ENCODE data around the gene PAFAH2. TPM values are rescaled to one million over a fixed set of nuclear protein-coding genes. Genes with fewer than 3 reads are reported as not detected.

Gene PAFAH2
- total RNA-seq, 1 experiment from 2014 or later = 13.0 TPM

DNA sequence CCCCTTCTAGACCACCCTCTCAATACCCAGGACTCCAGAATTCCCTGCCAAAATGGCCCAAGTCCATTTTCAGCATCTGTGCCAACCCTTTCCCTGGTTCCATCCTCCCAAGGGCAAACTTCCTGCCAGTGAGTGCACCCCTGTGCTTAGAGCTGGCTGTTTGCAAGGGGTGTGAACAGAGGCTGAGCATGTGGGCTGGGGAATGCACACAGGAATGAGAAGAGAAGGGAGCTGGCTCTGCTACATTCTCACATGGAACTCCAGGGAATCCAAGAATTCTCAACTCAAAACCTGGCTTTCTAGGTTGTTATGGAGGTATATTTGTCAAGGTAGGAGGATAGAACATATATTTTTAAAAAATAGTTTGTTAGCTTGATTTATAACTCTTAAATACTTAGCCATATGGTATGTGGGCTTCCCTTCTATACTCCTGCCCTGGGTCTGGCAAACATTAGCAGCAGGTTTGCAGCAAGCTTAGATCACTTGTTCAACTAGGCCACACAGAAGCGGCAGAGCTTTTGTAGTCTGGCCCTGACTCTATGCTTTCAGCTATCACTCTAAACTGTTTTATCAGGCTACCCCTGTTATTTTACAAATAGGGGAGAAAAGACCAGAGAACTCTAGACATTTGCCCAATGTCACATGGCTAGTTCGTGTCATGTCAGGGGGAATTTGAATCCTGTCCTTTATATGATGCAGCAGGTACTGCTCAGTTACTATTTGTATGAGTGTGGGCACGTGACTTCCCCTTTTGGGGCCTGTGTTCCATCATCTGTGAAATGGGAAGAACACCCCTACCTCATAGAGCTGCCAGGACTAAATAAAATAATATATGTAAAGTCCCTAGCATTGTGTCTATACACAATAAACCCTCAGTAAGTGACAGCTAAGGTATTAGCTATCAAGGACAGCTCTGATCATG is 83.5 kb downstream of the PAFAH2 start:
- no peak overlapping the region for H3K9ac ChIP-seq (ENCODE audit: low read length)
- no peaks in the 10 kb centered on the region for H3K9me2 ChIP-seq (ENCODE audit: insufficient read depth)
- no peaks in the 10 kb centered on the region for H4K20me1 ChIP-seq (ENCODE audit: insufficient read depth)
- no peaks in the 10 kb centered on the region for H3K9me3 ChIP-seq (ENCODE audit: control insufficient read depth in 1 of 2, insufficient read depth in 1 of 2, low read depth in 1 of 2, low read length in 2 of 2)
- no peaks in the 10 kb centered on the region for H3K27me3 ChIP-seq (ENCODE audit: insufficient read depth, low read length)
- ATAC-seq (no peak), DNase-seq (ENCODE audit: low read depth, low spot score) (no peak)
- no peak overlapping the region for H2AFZ ChIP-seq (ENCODE audit: low read depth, low read length, poor library complexity, severe bottlenecking)
- ChIA-PET POLR2A (no interaction called here), RAD21 (ENCODE audit: low non-redundant PET in 1 of 2, low total read pairs in 2 of 2, uncharacterized antibody in 2 of 2, unreplicated experiment in 2 of 2) (no interaction called here), CTCF (no interaction called here)
- BruUV-seq (replicated peaks) = no TSS peak
- no peaks in the 10 kb centered on the region for H3K79me2 ChIP-seq (ENCODE audit: insufficient read depth, low read length)
- no peak overlapping the region for H3K4me2 ChIP-seq (ENCODE audit: low read length)
- TF ChIP-seq SRF (IDR thresholded peaks at IDR 0.05; ENCODE audit: low read depth) = no peak
- TF ChIP-seq MAX (IDR thresholded peaks at IDR 0.05) = no peak
- no peak for TF ChIP-seq SP1 (IDR thresholded peaks at IDR 0.05; ENCODE audit: low read depth)
- no peak for TF ChIP-seq ZNF274 (IDR thresholded peaks at IDR 0.05; ENCODE audit: low read depth, low read length)
- TF ChIP-seq EZH2 (IDR thresholded peaks at IDR 0.05) = no peak
- no peak for TF ChIP-seq POLR2AphosphoS5 (IDR thresholded peaks at IDR 0.05; ENCODE audit: low read depth, low read length)
- no peak for TF ChIP-seq ZFX (IDR thresholded peaks at IDR 0.05)
- TF ChIP-seq FOSL1 (IDR thresholded peaks at IDR 0.05; ENCODE audit: low read depth) = no peak
- no peak for TF ChIP-seq ATF3 (IDR thresholded peaks at IDR 0.05)
- TF ChIP-seq POLR2A (IDR thresholded peaks at IDR 0.05; ENCODE audit: borderline replicate concordance, extremely low read depth, insufficient read depth, insufficient read length) = no peak
- no peak for TF ChIP-seq JUND (IDR thresholded peaks at IDR 0.05)
- no peak for TF ChIP-seq EZH2phosphoT487 (IDR thresholded peaks at IDR 0.05; ENCODE audit: borderline replicate concordance)
- TF ChIP-seq YY1 (IDR thresholded peaks at IDR 0.05; ENCODE audit: extremely low read depth, insufficient replicate concordance, low read depth, low read length) = no peak
- TF ChIP-seq, protein P1, sequence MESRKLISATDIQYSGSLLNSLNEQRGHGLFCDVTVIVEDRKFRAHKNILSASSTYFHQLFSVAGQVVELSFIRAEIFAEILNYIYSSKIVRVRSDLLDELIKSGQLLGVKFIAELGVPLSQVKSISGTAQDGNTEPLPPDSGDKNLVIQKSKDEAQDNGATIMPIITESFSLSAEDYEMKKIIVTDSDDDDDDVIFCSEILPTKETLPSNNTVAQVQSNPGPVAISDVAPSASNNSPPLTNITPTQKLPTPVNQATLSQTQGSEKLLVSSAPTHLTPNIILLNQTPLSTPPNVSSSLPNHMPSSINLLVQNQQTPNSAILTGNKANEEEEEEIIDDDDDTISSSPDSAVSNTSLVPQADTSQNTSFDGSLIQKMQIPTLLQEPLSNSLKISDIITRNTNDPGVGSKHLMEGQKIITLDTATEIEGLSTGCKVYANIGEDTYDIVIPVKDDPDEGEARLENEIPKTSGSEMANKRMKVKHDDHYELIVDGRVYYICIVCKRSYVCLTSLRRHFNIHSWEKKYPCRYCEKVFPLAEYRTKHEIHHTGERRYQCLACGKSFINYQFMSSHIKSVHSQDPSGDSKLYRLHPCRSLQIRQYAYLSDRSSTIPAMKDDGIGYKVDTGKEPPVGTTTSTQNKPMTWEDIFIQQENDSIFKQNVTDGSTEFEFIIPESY (IDR thresholded peaks at IDR 0.05; ENCODE audit: extremely low read depth, insufficient replicate concordance, low read length) = no peak
- TF ChIP-seq TCF7L2 (IDR thresholded peaks at IDR 0.05; ENCODE audit: borderline replicate concordance, extremely low read depth, insufficient read depth, insufficient read length) = no peak
- TF ChIP-seq EGR1 (IDR thresholded peaks at IDR 0.05; ENCODE audit: low read depth) = no peak
- TF ChIP-seq SIN3A (IDR thresholded peaks at IDR 0.05; ENCODE audit: low read depth) = no peak
- TF ChIP-seq REST (IDR thresholded peaks at IDR 0.05; ENCODE audit: low read depth) = no peak
- TF ChIP-seq CEBPB (IDR thresholded peaks at IDR 0.05; ENCODE audit: low read depth) = no peak
- H3K4me1 ChIP-seq (ENCODE audit: control insufficient read depth in 1 of 2, insufficient read depth in 2 of 2, low read length in 2 of 2) = peaks cover 0 to 8% of the 10 kb centered on the region in 2 experiments; a peak in 1 of 4 replicates
- no peak overlapping the region for H3K27ac ChIP-seq (ENCODE audit: low read depth, low read length)
- H3K4me3 ChIP-seq (replicated peaks in 1 of 2; ENCODE audit: low read depth in 1 of 2, low read length in 2 of 2) = no peak overlapping the region
- intact Hi-C loops (cut with micrococcal nuclease) = no loop called here
- no peaks in the 10 kb centered on the region for H3K36me3 ChIP-seq (ENCODE audit: control insufficient read depth in 1 of 2, insufficient read depth in 2 of 2, low read length in 2 of 2)
